Measurements from ENCODE around the gene PSMD10. TPM values are rescaled to one million over a fixed set of nuclear protein-coding genes. Genes with fewer than 3 reads are reported as not detected.

Gene PSMD10
- total and polyA plus RNA-seq, 2 of the 8 experiments (the other 6 are each of a cell fraction or from before 2014, with no cell fraction given) = 49.9 to 79.9 TPM

- no peak for TF ChIP-seq TCF12 (IDR thresholded peaks at IDR 0.05; ENCODE audit: low read depth, low read length)
- TF ChIP-seq SIRT6 (IDR thresholded peaks at IDR 0.05; ENCODE audit: low read length) = no peak
- TF ChIP-seq BACH1 (IDR thresholded peaks at IDR 0.05; ENCODE audit: low read length) = no peak
- no peak for TF ChIP-seq MAFK (IDR thresholded peaks at IDR 0.05; ENCODE audit: low read depth, low read length)
- no peak for TF ChIP-seq ZNF274 (IDR thresholded peaks at IDR 0.05; ENCODE audit: borderline replicate concordance, extremely low read depth, low read length)
- TF ChIP-seq FOSL1 (IDR thresholded peaks at IDR 0.05; ENCODE audit: insufficient read depth, low read depth, low read length) = no peak
- no peak for TF ChIP-seq KDM5A (IDR thresholded peaks at IDR 0.05; ENCODE audit: low read length)
- no peak for TF ChIP-seq POLR2AphosphoS5 (IDR thresholded peaks at IDR 0.05; ENCODE audit: low read depth, low read length)
- TF ChIP-seq CREB1 (IDR thresholded peaks at IDR 0.05) = no peak
- no peak for TF ChIP-seq CTBP2 (IDR thresholded peaks at IDR 0.05; ENCODE audit: borderline replicate concordance, insufficient read depth, insufficient read length, low read length)
These were observed 20.5 kb downstream of the PSMD10 start (continued) for GRCh38 chrX:108070891-108071290.
